Astrocyte (in vitro differentiated cells and primary cell): ENCODE data around the gene OR10H5.

ENCODE experiments used
- EZH2 ChIP-seq: IDR thresholded peaks from 2 replicates; pipeline ENCODE4 v1.6.1; 2012; ENCODE audit warnings: mild to moderate bottlenecking, low read length, inconsistent platforms; ENCODE audit not compliant: insufficient read depth
- TF ChIP-seq, protein P1 (sequence below): IDR thresholded peaks from 2 replicates; pipeline ENCODE4 v1.5.1; 2011; ENCODE audit warnings: low read depth, mild to moderate bottlenecking, inconsistent platforms, low read length, moderate library complexity; ENCODE audit not compliant: insufficient read depth

DNA sequence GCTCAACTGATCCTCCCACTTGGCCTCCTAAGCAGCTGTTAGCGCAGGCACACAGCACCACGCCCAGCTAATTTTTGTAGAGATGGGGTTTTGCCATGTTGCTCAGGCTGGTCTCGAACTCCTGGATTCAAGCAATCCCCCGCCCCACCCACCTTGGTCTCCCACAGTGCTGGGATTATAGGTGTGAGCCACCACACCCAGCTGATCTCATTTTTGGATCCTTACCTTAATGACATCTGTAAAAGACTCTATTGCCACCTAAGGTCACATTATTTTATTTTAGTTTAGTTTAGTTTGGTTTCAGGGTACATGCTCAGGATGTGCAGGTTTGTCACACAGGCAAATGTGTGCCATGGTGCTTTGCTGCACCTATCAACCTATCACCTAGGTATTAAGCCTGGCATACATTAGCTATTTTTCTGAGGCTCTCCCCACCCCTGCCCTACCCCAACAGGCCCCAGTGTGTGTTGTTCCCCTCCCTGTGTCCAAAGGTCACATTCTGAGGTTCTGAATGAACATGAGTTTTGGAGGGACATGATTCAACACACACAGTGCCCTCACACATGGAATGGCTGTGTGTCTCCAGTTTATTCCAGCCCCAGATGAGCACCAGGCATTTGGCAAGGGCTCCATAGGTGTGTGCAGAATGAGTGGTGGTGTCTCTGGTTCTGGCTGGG lies 1.3 kb downstream of the OR10H5 start:
- TF ChIP-seq, protein P1, sequence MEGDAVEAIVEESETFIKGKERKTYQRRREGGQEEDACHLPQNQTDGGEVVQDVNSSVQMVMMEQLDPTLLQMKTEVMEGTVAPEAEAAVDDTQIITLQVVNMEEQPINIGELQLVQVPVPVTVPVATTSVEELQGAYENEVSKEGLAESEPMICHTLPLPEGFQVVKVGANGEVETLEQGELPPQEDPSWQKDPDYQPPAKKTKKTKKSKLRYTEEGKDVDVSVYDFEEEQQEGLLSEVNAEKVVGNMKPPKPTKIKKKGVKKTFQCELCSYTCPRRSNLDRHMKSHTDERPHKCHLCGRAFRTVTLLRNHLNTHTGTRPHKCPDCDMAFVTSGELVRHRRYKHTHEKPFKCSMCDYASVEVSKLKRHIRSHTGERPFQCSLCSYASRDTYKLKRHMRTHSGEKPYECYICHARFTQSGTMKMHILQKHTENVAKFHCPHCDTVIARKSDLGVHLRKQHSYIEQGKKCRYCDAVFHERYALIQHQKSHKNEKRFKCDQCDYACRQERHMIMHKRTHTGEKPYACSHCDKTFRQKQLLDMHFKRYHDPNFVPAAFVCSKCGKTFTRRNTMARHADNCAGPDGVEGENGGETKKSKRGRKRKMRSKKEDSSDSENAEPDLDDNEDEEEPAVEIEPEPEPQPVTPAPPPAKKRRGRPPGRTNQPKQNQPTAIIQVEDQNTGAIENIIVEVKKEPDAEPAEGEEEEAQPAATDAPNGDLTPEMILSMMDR = no peak
- no peak for TF ChIP-seq EZH2
